ENCODE results near the gene FXYD6. TPM values are rescaled to one million over a fixed set of nuclear protein-coding genes. Genes with fewer than 3 reads are reported as not detected.

Gene FXYD6
- total and polyA plus RNA-seq, 7 donors, result 12.3 to 305 (median 243) TPM

DNA sequence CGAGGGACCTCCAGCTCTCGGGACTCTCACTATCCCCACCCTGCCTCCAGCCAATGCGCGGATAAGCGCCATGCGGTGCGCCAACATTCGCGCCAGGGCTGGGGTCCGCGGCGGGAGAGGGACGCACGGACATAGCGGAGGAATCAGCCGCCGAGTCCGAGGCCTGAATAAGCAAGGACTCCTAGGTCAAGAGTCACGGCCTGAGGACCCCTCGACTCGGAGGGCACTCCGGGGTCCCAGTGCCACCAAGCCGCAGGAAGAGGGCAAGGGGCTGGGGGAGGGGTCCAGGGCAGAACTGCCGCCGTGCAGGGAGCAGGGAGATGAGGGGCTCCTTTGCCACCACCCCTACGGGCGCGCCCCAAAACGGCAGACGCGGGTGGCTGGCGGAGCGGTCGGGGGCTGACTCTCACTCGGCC lies 80.0 kb downstream of the FXYD6 start:
- Histone ChIP-seq H3K4me3 (peak overlapping the region in 3 of 4 donors; percentile 35 to 45 (median 41)), H3K36me3 (no peaks in the 10 kb centered on the region), H3K9me3 (no peaks in the 10 kb centered on the region), H3K27me3 (peaks cover 24 to 60% (median 33%) of the 10 kb centered on the region in 3 donors), H3K27ac (no peak overlapping the region), H3K4me1 (peaks cover 0 to 22% (median 21%) of the 10 kb centered on the region in 4 donors)
- whole genome bisulfite sequencing, 2 donors, result 3 to 4% methylated on average over 35 of the region's 35 CpGs
- no peak for DNase-seq
- no peak for TF ChIP-seq EP300 (IDR thresholded peaks at IDR 0.05)
- no peak for TF ChIP-seq POLR2A (IDR thresholded peaks at IDR 0.05)
- TF ChIP-seq, protein P1, sequence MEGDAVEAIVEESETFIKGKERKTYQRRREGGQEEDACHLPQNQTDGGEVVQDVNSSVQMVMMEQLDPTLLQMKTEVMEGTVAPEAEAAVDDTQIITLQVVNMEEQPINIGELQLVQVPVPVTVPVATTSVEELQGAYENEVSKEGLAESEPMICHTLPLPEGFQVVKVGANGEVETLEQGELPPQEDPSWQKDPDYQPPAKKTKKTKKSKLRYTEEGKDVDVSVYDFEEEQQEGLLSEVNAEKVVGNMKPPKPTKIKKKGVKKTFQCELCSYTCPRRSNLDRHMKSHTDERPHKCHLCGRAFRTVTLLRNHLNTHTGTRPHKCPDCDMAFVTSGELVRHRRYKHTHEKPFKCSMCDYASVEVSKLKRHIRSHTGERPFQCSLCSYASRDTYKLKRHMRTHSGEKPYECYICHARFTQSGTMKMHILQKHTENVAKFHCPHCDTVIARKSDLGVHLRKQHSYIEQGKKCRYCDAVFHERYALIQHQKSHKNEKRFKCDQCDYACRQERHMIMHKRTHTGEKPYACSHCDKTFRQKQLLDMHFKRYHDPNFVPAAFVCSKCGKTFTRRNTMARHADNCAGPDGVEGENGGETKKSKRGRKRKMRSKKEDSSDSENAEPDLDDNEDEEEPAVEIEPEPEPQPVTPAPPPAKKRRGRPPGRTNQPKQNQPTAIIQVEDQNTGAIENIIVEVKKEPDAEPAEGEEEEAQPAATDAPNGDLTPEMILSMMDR (IDR thresholded peaks at IDR 0.05), result no peak
- TF ChIP-seq POLR2AphosphoS5 (IDR thresholded peaks at IDR 0.05), result no peak
- intact Hi-C loops (cut with DNase I), result no loop called here

DNA sequence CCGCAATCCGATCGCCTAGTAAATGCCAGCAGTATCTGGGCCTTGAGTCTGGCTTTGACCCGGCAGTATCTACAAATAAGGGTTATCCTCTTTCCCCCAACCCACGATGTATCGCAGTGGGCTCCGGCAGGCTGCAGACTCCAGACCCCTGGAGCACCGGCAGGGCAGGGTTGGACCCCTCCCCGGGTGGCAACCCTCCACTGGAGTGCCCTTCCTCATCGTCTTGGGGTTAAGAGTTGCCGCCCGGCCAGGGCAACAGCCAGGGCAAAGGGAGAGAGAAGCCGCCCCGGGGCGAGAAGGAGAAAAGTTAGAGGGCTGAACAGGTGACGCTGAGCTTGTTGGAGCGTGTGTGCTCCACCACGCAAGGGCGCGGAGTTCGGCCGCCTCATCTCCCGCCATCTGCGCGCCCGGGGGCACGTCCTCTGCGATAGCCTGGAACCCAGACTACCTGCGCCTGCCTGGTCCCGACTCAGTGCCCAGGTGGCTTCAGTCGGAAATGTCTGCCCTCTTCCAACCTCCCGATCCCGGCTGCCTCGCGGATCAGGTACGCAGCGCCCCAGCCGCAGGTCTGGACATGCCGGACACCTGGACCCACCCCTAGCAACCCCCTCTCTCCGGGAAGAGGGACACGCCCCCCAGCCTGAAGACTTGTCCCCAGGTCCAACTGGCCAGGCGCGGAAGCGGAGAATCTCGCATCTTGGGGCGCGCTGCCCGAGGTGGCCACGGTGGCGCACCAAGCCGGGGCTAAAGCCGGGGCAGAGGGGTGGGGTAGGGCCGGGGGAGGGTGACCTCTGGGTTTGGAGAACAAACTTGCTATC lies 80.6 kb downstream of the FXYD6 start:
- Histone ChIP-seq H3K9me3 (no peaks in the 10 kb centered on the region), H3K4me3 (peak overlapping the region in 3 of 4 donors; percentile 35 to 45 (median 41)), H3K4me1 (peaks cover 0 to 22% (median 21%) of the 10 kb centered on the region in 4 donors), H3K27me3 (peaks cover 24 to 60% (median 33%) of the 10 kb centered on the region in 3 donors), H3K27ac (no peak overlapping the region), H3K36me3 (no peaks in the 10 kb centered on the region)
- intact Hi-C loops (cut with DNase I), result no loop called here
- 9 to 11% methylated on average over 53 of the region's 53 CpGs for WGBS, 2 donors
- TF ChIP-seq, protein P1 (IDR thresholded peaks at IDR 0.05), result no peak
- TF ChIP-seq POLR2AphosphoS5 (IDR thresholded peaks at IDR 0.05), result no peak
- TF ChIP-seq POLR2A (IDR thresholded peaks at IDR 0.05), result no peak
- TF ChIP-seq EP300 (IDR thresholded peaks at IDR 0.05), result no peak
- no peak for DNase-seq

DNA sequence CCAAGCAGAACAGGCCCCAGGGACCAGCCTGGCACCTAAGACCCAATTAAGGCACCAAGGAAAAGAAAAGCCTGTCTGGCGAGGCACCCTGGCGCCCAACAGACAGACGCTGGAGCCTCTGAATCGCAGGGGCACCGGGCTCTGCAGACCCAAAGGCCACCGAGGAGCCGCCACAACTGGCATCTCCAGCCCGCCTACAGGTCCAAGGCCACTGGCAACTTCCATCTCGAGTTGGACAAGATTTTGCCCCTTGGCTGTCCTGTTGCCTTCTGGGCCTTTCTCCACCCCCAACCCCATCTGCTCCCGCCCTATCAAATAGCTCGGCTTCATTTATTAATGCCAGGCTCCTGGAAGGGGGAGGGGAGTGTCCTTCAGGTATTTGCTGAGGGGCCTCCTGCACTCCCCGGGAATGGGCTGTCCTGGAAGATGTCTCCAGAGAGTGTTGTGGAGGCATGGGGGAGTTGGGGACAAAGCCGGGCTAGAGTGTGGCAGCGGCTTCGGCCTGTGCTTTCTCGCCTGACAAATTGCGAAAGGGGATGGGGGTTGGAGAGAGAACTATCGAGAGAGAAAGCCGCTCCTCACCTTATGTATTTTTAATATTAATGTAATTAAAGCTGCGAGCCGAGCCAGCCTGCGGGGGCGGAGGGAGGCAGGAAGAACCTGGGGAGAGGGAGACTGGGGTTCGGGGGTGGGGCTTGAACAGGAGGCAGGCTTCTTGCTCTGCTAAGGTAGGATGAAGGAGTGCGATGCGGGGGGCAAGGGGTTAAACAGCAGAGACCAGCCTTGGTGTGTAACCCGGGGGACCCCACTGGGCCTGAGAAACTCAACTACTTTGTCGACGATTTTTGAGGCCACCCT lies 81.5 kb downstream of the FXYD6 start:
- TF ChIP-seq, protein P1 (IDR thresholded peaks at IDR 0.05), result no peak
- no peak for TF ChIP-seq EP300 (IDR thresholded peaks at IDR 0.05)
- TF ChIP-seq POLR2AphosphoS5 (IDR thresholded peaks at IDR 0.05), result no peak
- TF ChIP-seq POLR2A (IDR thresholded peaks at IDR 0.05), result no peak
- no peak overlapping the region for H3K4me3 ChIP-seq
- H3K9me3 ChIP-seq, result no peaks in the 10 kb centered on the region
- WGBS, 2 donors, result 61 to 81% methylated on average over 29 of the region's 29 CpGs
- peaks cover 24 to 60% (median 33%) of the 10 kb centered on the region in 3 donors for H3K27me3 ChIP-seq
- DNase-seq, result no peak
- intact Hi-C loops (cut with DNase I), result no loop called here
- peaks cover 0 to 22% (median 21%) of the 10 kb centered on the region in 4 donors for H3K4me1 ChIP-seq
- H3K36me3 ChIP-seq, result no peaks in the 10 kb centered on the region
- no peak overlapping the region for H3K27ac ChIP-seq

DNA sequence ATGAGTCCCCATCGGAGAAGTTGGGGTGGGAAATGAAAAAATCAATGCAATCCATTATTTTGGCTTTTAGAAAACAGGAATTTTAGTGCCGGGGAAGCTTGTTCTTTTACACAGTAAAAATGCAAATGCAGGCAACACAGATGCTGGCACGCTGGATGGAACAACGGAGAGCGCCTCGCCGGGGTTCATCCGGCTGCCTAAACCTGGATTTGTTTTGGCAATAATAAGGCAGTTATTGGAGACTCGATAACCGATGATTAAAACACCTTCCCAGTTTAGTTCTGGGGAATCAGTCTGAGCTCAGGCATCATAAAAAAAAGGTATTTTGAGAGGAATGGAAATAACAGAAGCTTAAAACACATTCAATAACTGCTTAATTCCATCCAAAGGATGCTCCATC lies 82.3 kb downstream of the FXYD6 start:
- TF ChIP-seq, protein P1 (IDR thresholded peaks at IDR 0.05), result no peak
- TF ChIP-seq EP300 (IDR thresholded peaks at IDR 0.05), result no peak
- intact Hi-C loops (cut with DNase I), result no loop called here
- WGBS, 2 donors, result 87 to 89% methylated on average over 10 of the region's 10 CpGs

More for the DNA sequence above, 82.3 kb downstream of the FXYD6 start:
- no peaks in the 10 kb centered on the region for H3K9me3 ChIP-seq
- no peaks in the 10 kb centered on the region for H3K36me3 ChIP-seq
- peaks cover 0 to 22% (median 21%) of the 10 kb centered on the region in 4 donors for H3K4me1 ChIP-seq
- H3K4me3 ChIP-seq, result no peak overlapping the region
- peaks cover 24 to 60% (median 33%) of the 10 kb centered on the region in 3 donors for H3K27me3 ChIP-seq
- H3K27ac ChIP-seq, result no peak overlapping the region
- DNase-seq, result no peak

All from sigmoid colon (tissue), 7 donors.